ENCODE results near the gene EXO1.

Gene EXO1

DNA sequence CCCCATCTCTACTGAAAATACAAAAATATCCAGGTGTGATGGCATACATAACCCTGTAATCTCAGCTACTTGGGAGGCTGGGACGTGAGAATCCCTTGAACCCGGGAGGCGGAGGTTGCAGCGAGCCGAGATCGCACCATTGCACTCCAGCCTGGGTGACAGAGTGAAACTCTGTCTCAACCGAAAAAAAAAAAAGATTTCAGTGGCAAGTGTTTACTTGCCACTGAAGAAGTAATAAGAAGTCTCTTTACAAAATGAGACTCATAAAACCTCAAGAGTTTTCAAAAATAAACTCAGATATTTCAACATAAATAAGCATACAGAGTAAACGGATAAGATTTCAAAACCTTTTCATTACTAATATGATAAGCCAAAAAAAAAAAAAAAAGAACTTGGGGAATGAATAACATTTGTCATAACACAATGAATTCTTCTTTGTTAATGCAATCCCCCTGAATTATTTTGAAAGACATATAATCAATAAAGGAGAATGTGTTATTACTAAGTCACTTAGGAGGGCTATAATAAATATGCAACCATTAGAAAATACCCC lies 34.2 kb upstream of the EXO1 start:
- H3K4me3 ChIP-seq (replicated peaks in 1 of 2; ENCODE audit: low read depth in 2 of 2, low read length in 2 of 2), result no peak overlapping the region
- DNase-seq (ENCODE audit: low read depth in 2 of 2), result peak in 1 of 2 donors; percentile 9
- TF ChIP-seq, protein P1, sequence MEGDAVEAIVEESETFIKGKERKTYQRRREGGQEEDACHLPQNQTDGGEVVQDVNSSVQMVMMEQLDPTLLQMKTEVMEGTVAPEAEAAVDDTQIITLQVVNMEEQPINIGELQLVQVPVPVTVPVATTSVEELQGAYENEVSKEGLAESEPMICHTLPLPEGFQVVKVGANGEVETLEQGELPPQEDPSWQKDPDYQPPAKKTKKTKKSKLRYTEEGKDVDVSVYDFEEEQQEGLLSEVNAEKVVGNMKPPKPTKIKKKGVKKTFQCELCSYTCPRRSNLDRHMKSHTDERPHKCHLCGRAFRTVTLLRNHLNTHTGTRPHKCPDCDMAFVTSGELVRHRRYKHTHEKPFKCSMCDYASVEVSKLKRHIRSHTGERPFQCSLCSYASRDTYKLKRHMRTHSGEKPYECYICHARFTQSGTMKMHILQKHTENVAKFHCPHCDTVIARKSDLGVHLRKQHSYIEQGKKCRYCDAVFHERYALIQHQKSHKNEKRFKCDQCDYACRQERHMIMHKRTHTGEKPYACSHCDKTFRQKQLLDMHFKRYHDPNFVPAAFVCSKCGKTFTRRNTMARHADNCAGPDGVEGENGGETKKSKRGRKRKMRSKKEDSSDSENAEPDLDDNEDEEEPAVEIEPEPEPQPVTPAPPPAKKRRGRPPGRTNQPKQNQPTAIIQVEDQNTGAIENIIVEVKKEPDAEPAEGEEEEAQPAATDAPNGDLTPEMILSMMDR (IDR thresholded peaks at IDR 0.05; ENCODE audit: low read depth, low read length), result no peak

GRCh38 chr1:241816008-241816407 lies 32.0 kb upstream of the EXO1 start:
- TF ChIP-seq, protein P1 (IDR thresholded peaks at IDR 0.05; ENCODE audit: low read depth, low read length), result no peak
- no peak for DNase-seq (ENCODE audit: low read depth in 2 of 2)

DNA sequence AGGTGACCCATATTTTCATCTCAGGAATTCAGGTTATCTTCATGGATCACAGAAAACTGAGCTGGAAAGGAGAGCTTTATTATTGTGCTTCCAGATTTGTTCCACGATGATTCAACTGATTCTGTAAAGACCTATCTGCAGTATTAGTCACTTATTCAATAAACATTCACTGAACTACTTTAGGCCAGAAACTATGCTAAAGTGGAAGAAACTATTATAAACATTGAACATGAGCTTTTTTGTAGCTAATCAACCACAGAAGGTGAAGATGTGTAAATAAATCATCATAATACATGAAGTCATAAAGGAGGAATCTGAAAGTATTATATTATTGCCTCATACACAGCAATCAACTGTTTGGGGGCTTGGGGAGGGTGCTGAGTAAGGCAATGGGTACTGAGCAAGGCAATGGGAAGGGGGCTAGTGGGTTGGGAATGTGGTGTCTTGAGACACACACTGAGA lies 30.6 kb upstream of the EXO1 start:
- peak in 1 of 2 donors; percentile 41 for DNase-seq (ENCODE audit: low read depth in 2 of 2)
- no peak overlapping the region for H3K4me3 ChIP-seq (replicated peaks in 1 of 2; ENCODE audit: low read depth in 2 of 2, low read length in 2 of 2)
- TF ChIP-seq, protein P1 (IDR thresholded peaks at IDR 0.05; ENCODE audit: low read depth, low read length), result no peak

More at GRCh38 chr1:241816008-241816407, 32.0 kb upstream of the EXO1 start:
- H3K4me3 ChIP-seq (replicated peaks in 1 of 2; ENCODE audit: low read depth in 2 of 2, low read length in 2 of 2), result no peak overlapping the region

DNA sequence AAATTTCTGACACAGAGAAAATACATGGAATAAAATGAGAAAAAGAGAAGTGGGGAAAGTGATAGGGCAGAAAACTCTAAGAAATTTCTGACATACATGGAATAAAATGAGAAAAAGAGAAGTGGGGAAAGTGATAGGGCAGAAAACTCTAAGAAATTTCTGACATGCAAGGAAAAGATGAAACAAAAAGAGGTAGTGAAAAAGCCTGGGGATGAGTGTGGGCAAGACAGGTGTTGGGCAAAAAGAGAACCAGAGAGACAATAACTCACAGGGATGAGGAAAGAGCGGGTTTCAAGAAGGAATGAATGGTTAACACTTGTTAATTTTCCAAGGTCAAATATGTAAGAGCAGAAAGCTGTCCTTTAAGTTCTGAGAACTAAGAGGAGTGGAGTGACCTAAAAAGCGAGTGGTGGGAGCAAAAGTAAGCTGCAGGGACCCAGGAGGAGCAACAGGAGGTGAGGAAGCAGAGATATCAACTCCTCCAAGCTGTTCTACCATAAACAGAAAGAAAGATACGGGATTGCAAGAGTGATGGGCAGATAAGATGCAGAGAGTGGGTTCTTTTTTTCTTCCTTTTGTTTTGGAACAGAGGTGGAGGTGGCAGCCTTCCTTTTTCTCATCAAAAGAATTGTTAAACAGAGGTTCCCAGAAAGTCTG lies 29.9 kb upstream of the EXO1 start:
- no peak overlapping the region for H3K4me3 ChIP-seq (replicated peaks in 1 of 2; ENCODE audit: low read depth in 2 of 2, low read length in 2 of 2)
- TF ChIP-seq, protein P1 (IDR thresholded peaks at IDR 0.05; ENCODE audit: low read depth, low read length), result no peak
- no peak for DNase-seq (ENCODE audit: low read depth in 2 of 2)

GRCh38 chr1:241819340-241819866 lies 28.6 kb upstream of the EXO1 start:
- TF ChIP-seq, protein P1 (IDR thresholded peaks at IDR 0.05; ENCODE audit: low read depth, low read length), result no peak
- no peak overlapping the region for H3K4me3 ChIP-seq (replicated peaks in 1 of 2; ENCODE audit: low read depth in 2 of 2, low read length in 2 of 2)
- DNase-seq (ENCODE audit: low read depth in 2 of 2), result no peak

DNA sequence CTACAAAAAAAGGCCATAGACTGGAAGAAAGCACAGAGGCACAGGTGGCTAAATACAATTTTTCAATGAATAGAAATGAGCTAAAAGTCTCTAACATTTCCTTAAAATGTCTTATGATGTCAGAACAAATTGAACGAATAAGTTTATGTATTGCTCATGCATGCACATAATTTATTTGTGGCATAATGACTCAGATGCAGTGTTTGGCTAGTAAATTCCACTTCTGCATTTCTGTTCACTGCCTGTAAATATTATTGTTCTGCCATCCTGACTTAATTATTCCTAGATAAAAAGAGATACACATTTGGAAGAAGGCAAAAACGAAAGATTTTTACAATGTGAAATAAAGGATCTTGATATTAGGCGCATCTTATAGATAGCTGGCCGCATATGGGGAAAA lies 26.6 kb upstream of the EXO1 start:
- peak in 1 of 2 donors; percentile 49 for DNase-seq (ENCODE audit: low read depth in 2 of 2)
- H3K4me3 ChIP-seq (replicated peaks in 1 of 2; ENCODE audit: low read depth in 2 of 2, low read length in 2 of 2), result no peak overlapping the region
- TF ChIP-seq, protein P1 (IDR thresholded peaks at IDR 0.05; ENCODE audit: low read depth, low read length), result no peak
